ENCODE data around the gene CUL3.
A peak's percentile ranks its signal among the peaks of the same experiment; 100 is the strongest.
"Not testable (repeated sequence)": the region's sequence is repeated elsewhere in the genome, so short reads cannot be mapped to it uniquely, and the experiment has no call there.

CUL3 gene

GRCh38 chr2:224585211-224586088, at the start of gene CUL3:
Gene CUL3, minus strand, starts transcription at chr2:224585363. Its CDS starts 354 bp downstream, at chr2:224585009.
- DNase-seq, result peak; percentile 99 to 100

- DNase-seq, result no peak
Observed at GRCh38 chr2:224630659-224631550, 45.7 kb upstream of the CUL3 start.

- DNase-seq, result no peak
Observed at GRCh38 chr2:224628416-224628815, 43.3 kb upstream of the CUL3 start.

GRCh38 chr2:224626735-224627134, 41.6 kb upstream of the CUL3 start:
- DNase-seq, result no peak

- no peak for DNase-seq
Observed at GRCh38 chr2:224613543-224614286, 28.6 kb upstream of the CUL3 start.

GRCh38 chr2:224612578-224612977, 27.4 kb upstream of the CUL3 start:
- no peak for DNase-seq

- DNase-seq, result no peak
Observed at GRCh38 chr2:224611938-224612337, 26.8 kb upstream of the CUL3 start.

GRCh38 chr2:224608104-224608503, 22.9 kb upstream of the CUL3 start:
- no peak for DNase-seq

- DNase-seq, result not testable (repeated sequence)
Observed at GRCh38 chr2:224603746-224604500, 18.8 kb upstream of the CUL3 start.

- DNase-seq, result not testable (repeated sequence)
Observed at GRCh38 chr2:224602778-224603375, 17.7 kb upstream of the CUL3 start.

- DNase-seq, result no peak
Observed at GRCh38 chr2:224601923-224602322, 16.8 kb upstream of the CUL3 start.

- no peak for DNase-seq
Observed at GRCh38 chr2:224598678-224599077, 13.5 kb upstream of the CUL3 start.

GRCh38 chr2:224596289-224596688, 11.1 kb upstream of the CUL3 start:
- no peak for DNase-seq

- no peak for DNase-seq
Observed at GRCh38 chr2:224595518-224595917, 10.4 kb upstream of the CUL3 start.

- no peak for DNase-seq
Observed at GRCh38 chr2:224594840-224595239, 9.7 kb upstream of the CUL3 start.

GRCh38 chr2:224591220-224591619, 6.1 kb upstream of the CUL3 start:
- DNase-seq, result no peak

- DNase-seq, result no peak
Observed at GRCh38 chr2:224586127-224586695, 1.0 kb upstream of the CUL3 start.

GRCh38 chr2:224584785-224585210, 365 bp downstream of the CUL3 start:
- DNase-seq, result peak; percentile 69 to 70

- DNase-seq, result peak; percentile 30 to 45
Observed at GRCh38 chr2:224584111-224584784, 915 bp downstream of the CUL3 start.

- not testable (repeated sequence) for DNase-seq
Observed at GRCh38 chr2:224583033-224583432, 2.1 kb downstream of the CUL3 start.

- DNase-seq, result no peak
Observed at GRCh38 chr2:224580248-224580647, 4.9 kb downstream of the CUL3 start.
